K562 (cell line): ENCODE data around the gene VAMP4. TPM values are rescaled to one million over a fixed set of nuclear protein-coding genes. Genes with fewer than 3 reads are reported as not detected.

Experiments
- CHCHD3 ChIP-seq: fragments of 250-450 bp; sonication (Bioruptor Pico); IDR thresholded peaks from 2 replicates; pipeline ENCODE4 v2.1.2; 2022; ENCODE audit warnings: mild to moderate bottlenecking
- HBP1 ChIP-seq: fragments of 450-650 bp; formaldehyde crosslinking; IDR thresholded peaks from 2 replicates; pipeline ENCODE4 v1.4.0; 2022; ENCODE audit warnings: missing genetic modification characterization
- HDAC2 ChIP-seq: fragments of 450-650 bp; IDR thresholded peaks from 2 replicates; pipeline ENCODE4 v1.6.1; 2016; ENCODE audit warnings: mild to moderate bottlenecking
- IRF1 ChIP-seq: sonication (generic); formaldehyde crosslinking; IDR thresholded peaks from 2 replicates; pipeline ENCODE4 v1.8.0; 2022; ENCODE audit warnings: missing genetic modification reagents, mild to moderate bottlenecking, borderline replicate concordance
- MTF1 ChIP-seq: fragments of 250-450 bp; sonication (Bioruptor Pico); IDR thresholded peaks from 2 replicates; pipeline ENCODE4 v1.9.0; 2021; ENCODE audit warnings: moderate library complexity, mild to moderate bottlenecking, inconsistent platforms, borderline replicate concordance
- NBN ChIP-seq: fragments of 450-650 bp; IDR thresholded peaks from 2 replicates; pipeline ENCODE4 v1.6.1; 2016; ENCODE audit warnings: low read depth, mild to moderate bottlenecking
- PTTG1 ChIP-seq: fragments of 450-650 bp; IDR thresholded peaks from 2 replicates; pipeline ENCODE4 v1.6.1; 2016; ENCODE audit warnings: low read depth, mild to moderate bottlenecking, missing genetic modification characterization, missing compliant biosample characterization
- RREB1 ChIP-seq: fragments of 250-450 bp; sonication (Bioruptor Pico); IDR thresholded peaks from 2 replicates; pipeline ENCODE4 v1.4.0; 2020
- ZBTB33 ChIP-seq: sonication (generic); formaldehyde crosslinking; IDR thresholded peaks from 2 replicates; pipeline ENCODE4 v1.8.1; 2023; ENCODE audit warnings: mild to moderate bottlenecking, missing genetic modification reagents
- ZNF212 ChIP-seq: fragments of 450-650 bp; formaldehyde crosslinking; IDR thresholded peaks from 2 replicates; pipeline ENCODE4 v1.4.0; 2020; ENCODE audit warnings: mild to moderate bottlenecking
- ZNF445 ChIP-seq: fragments of 250-450 bp; sonication (Bioruptor Pico); IDR thresholded peaks from 2 replicates; pipeline ENCODE4 v1.4.0; 2020; ENCODE audit warnings: low read depth, mild to moderate bottlenecking, moderate library complexity
- ZNF609 ChIP-seq: sonication (generic); formaldehyde crosslinking; IDR thresholded peaks from 2 replicates; pipeline ENCODE4 v1.8.1; 2023; ENCODE audit warnings: missing genetic modification reagents, mild to moderate bottlenecking, borderline replicate concordance
- polyA plus RNA-seq, 8 experiments: library from polyadenylated mRNA; depleted of rRNA in 4 of 8; stranded (reverse) in 5 of 8; unstranded in 3 of 8; fragments of >200 nt; fragmentation: Nextera tagmentation in 2 of 8; fragmentation: Illumina TruSeq in 1 of 8; extraction: Ambion mirVana in 2 of 8; extraction: Trizol in 1 of 8; gene quantifications; 2 replicates each; pipeline versions ENCODE4 v1.2.1 to v1.2.3, GENCODE V29; 2011 to 2014; ENCODE audit warnings: inconsistent platforms in 1 of 8, missing spikeins in 1 of 8
- total RNA-seq, 7 experiments: library from RNA; depleted of rRNA in 6 of 7; stranded (reverse); fragments of >200 nt in 6 of 7; fragmentation: Illumina TruSeq in 2 of 7; extraction: Trizol in 2 of 7; gene quantifications; 2 replicates each; pipeline versions ENCODE4 v1.2.1 to v1.2.3, GENCODE V29; 2011 to 2021; ENCODE audit warnings: low replicate concordance in 1 of 7

The VAMP4 gene
- total and polyA plus RNA-seq, 9 of the 15 experiments (the other 6 are each of a cell fraction or from before 2014, with no cell fraction given): 3.3 to 21.4 (median 11.9) TPM

GRCh38 chr1:171762143-171762563 lies 20.3 kb upstream of the VAMP4 start (continued):
- TF ChIP-seq ZNF212 (no peak), PTTG1 (no peak), IRF1 (CRISPR knock-in tag) (no peak), MTF1 (CRISPR knock-in tag) (no peak), HBP1 (no peak), NBN (no peak), HDAC2 (no peak), RREB1 (no peak), CHCHD3 (CRISPR knock-in tag) (no peak), ZNF609 (no peak), ZNF445 (CRISPR knock-in tag) (no peak), ZBTB33 (CRISPR knock-in tag) (no peak)
